SK-N-SH (cell line): ENCODE data around the gene S100A8. TPM values are rescaled to one million over a fixed set of nuclear protein-coding genes. Genes with fewer than 3 reads are reported as not detected.
"Not testable (repeated sequence)": the region's sequence is repeated elsewhere in the genome, so short reads cannot be mapped to it uniquely, and the experiment has no call there.

Experiments used
- CTCF ChIA-PET: fragments of 300-600, 350-600 bp; formaldehyde crosslinking; extraction: SDS; loops from one replicate; lab custom pipeline; 2021; lab: Yijun Ruan, JAX
- POLR2A ChIA-PET: fragments of 350-600 bp; sonication (Branson Sonifier 250); formaldehyde crosslinking; extraction: SDS; loops from one replicate; lab custom pipeline; 2020; ENCODE audit warnings: antibody characterized with exemption, inconsistent platforms; lab: Yijun Ruan, JAX
- DNase-seq: peaks from one replicate; pipeline ENCODE4 v3.0.0; 2012
- H2AFZ ChIP-seq: fragments of 200-600 bp; sonication (generic); 2 replicates; pipeline ENCODE4 v1.8.1; 2016; ENCODE audit warnings: antibody characterized with exemption, mild to moderate bottlenecking, low read depth
- H3F3A ChIP-seq: fragments of 200-600 bp; sonication (generic); replicated peaks from 2 replicates; pipeline ENCODE3; 2016; ENCODE audit warnings: antibody characterized with exemption, mild to moderate bottlenecking; ENCODE audit not compliant: insufficient read depth
- H3K27ac ChIP-seq, 2 experiments: fragments of 200-500 bp in 1 of 2; fragments of 200-600 bp in 1 of 2; sonication (Bioruptor generic) in 1 of 2; sonication (generic), shearing (Covaris generic) in 1 of 2; 2 replicates each; pipeline versions ENCODE4 v1.5.1 to v1.6.1; 2014 to 2016; ENCODE audit warnings: low read depth in 2 of 2, inconsistent platforms in 1 of 2, low read length in 1 of 2, mild to moderate bottlenecking in 1 of 2, mixed read lengths in 1 of 2
- H3K27me3 ChIP-seq: fragments of 200-600 bp; sonication (generic), shearing (Covaris generic); 2 replicates; pipeline ENCODE4 v1.6.1; 2016; ENCODE audit warnings: mixed run types; ENCODE audit not compliant: insufficient read depth
- H3K36me3 ChIP-seq, 2 experiments: fragments of 200-500 bp in 1 of 2; fragments of 200-600 bp in 1 of 2; sonication (Bioruptor generic) in 1 of 2; sonication (generic) in 1 of 2; replicated peaks in 1 of 2; 2 replicates each; pipeline versions ENCODE3 to v1.5.1; 2014 to 2016; ENCODE audit warnings: low read length in 1 of 2, mild to moderate bottlenecking in 1 of 2; ENCODE audit not compliant: insufficient read depth in 2 of 2, control insufficient read depth in 1 of 2
- H3K4me1 ChIP-seq, 2 experiments: fragments of 200-500 bp in 1 of 2; fragments of 200-600 bp in 1 of 2; sonication (Bioruptor generic) in 1 of 2; sonication (generic), shearing (Covaris generic) in 1 of 2; 2 replicates each; pipeline versions ENCODE4 v1.5.1 to v1.6.1; 2014 to 2016; ENCODE audit warnings: low read depth in 1 of 2, low read length in 1 of 2, mixed run types in 1 of 2; ENCODE audit not compliant: insufficient read depth in 2 of 2, control insufficient read depth in 1 of 2
- H3K4me2 ChIP-seq: fragments of 200-600 bp; sonication (generic), shearing (Covaris generic); 2 replicates; pipeline ENCODE4 v1.6.1; 2017; ENCODE audit warnings: mixed run types
- H3K4me3 ChIP-seq, 2 experiments: fragments of 200-500 bp in 1 of 2; fragments of 200-600 bp in 1 of 2; sonication (Bioruptor generic) in 1 of 2; sonication (generic), shearing (Covaris generic) in 1 of 2; 2 replicates each; pipeline versions ENCODE4 v1.5.1 to v1.8.1; 2014 to 2016; ENCODE audit warnings: low read depth in 2 of 2, inconsistent platforms in 1 of 2, low read length in 1 of 2, mild to moderate bottlenecking in 1 of 2, mixed read lengths in 1 of 2, moderate library complexity in 1 of 2
- H3K79me2 ChIP-seq: fragments of 200-600 bp; sonication (generic); 2 replicates; pipeline ENCODE4 v1.8.1; 2017; ENCODE audit warnings: mild to moderate bottlenecking; ENCODE audit not compliant: insufficient read depth
- H3K9ac ChIP-seq: fragments of 200-600 bp; sonication (generic); 2 replicates; pipeline ENCODE4 v1.6.1; 2017; ENCODE audit warnings: mixed run types
- H3K9me2 ChIP-seq: fragments of 200-600 bp; sonication (generic); 2 replicates; pipeline ENCODE4 v1.6.1; 2017; ENCODE audit warnings: mixed run types
- H3K9me3 ChIP-seq: fragments of 200-600 bp; sonication (generic); 2 replicates; pipeline ENCODE4 v1.6.1; 2017; ENCODE audit warnings: mixed run types, mild to moderate bottlenecking, moderate library complexity
- H4K20me1 ChIP-seq: fragments of 200-600 bp; sonication (generic); 2 replicates; pipeline ENCODE4 v1.6.1; 2017; ENCODE audit warnings: mild to moderate bottlenecking, mixed run types; ENCODE audit not compliant: insufficient read depth
- GABPA ChIP-seq: IDR thresholded peaks from 2 replicates; pipeline ENCODE4 v1.4.0; 2012; ENCODE audit warnings: low read depth, mild to moderate bottlenecking
- GATA2 ChIP-seq: sonication (generic); formaldehyde crosslinking; IDR thresholded peaks from 2 replicates; pipeline ENCODE4 v1.5.0; 2020; ENCODE audit warnings: mild to moderate bottlenecking, missing genetic modification reagents
- NFIC ChIP-seq: IDR thresholded peaks from 2 replicates; pipeline ENCODE4 v1.4.0; 2012; ENCODE audit warnings: borderline replicate concordance
- POLR2AphosphoS5 ChIP-seq: IDR thresholded peaks from 2 replicates; pipeline ENCODE4 v1.6.1; 2012; ENCODE audit warnings: low read depth, low read length
- RXRA ChIP-seq: IDR thresholded peaks from 2 replicates; pipeline ENCODE4 v1.4.0; 2012; ENCODE audit warnings: low read depth, mild to moderate bottlenecking, borderline replicate concordance
- SIN3A ChIP-seq: IDR thresholded peaks from 2 replicates; pipeline ENCODE4 v1.6.1; 2012; ENCODE audit warnings: low read depth, mild to moderate bottlenecking, low read length, moderate library complexity, borderline replicate concordance
- TAF1 ChIP-seq: IDR thresholded peaks from 2 replicates; pipeline ENCODE4 v1.6.1; 2012; ENCODE audit warnings: low read depth, mild to moderate bottlenecking, low read length, moderate library complexity, borderline replicate concordance
- YY1 ChIP-seq: IDR thresholded peaks from 2 replicates; pipeline ENCODE4 v1.4.0; 2012; ENCODE audit warnings: low read depth, mild to moderate bottlenecking
- WGBS: methylation state at CpG from one replicate; pipeline ENCODE4 v1.1.6; 2017; ENCODE audit warnings: low lambda C conversion rate; 5-methylcytosine and 5-hydroxymethylcytosine counted together
- polyA plus RNA-seq, 3 experiments: library from polyadenylated mRNA; depleted of rRNA; stranded (reverse); fragments of >200 nt; gene quantifications; 2 replicates each; pipeline ENCODE4 v1.2.3, GENCODE V29; 2012
- TF ChIP-seq, protein P1 (sequence below): IDR thresholded peaks from 2 replicates; pipeline ENCODE4; 2012
- TF ChIP-seq, protein P2 (sequence below): IDR thresholded peaks from 2 replicates; pipeline ENCODE4 v1.4.0; 2012; ENCODE audit warnings: low read depth

Gene S100A8
- polyA plus RNA-seq, 1 of the 3 experiments (the other 2 are of a cell fraction), result not detected

DNA sequence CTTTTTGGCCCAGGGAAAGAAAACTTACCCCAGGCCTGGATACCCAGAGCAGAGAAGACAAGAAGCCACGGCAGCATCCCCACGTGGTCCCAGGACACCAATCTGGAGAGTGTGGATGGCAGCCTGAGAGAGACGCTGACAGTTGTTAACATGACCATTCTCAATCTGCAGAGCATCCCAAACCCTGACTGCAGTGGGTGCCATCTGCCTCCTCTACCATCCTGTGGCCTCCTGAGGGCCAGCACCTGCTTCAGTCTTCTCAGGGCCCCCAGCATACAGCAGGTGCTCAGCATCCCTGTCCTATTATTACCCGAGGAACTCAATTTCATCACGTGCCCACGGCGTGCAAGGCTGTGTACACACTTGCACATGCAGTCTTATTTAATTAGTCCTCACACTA is 43.0 kb downstream of the S100A8 start (continued):
- TF ChIP-seq NFIC (no peak), YY1 (no peak), SIN3A (no peak)
- TF ChIP-seq, protein P1, sequence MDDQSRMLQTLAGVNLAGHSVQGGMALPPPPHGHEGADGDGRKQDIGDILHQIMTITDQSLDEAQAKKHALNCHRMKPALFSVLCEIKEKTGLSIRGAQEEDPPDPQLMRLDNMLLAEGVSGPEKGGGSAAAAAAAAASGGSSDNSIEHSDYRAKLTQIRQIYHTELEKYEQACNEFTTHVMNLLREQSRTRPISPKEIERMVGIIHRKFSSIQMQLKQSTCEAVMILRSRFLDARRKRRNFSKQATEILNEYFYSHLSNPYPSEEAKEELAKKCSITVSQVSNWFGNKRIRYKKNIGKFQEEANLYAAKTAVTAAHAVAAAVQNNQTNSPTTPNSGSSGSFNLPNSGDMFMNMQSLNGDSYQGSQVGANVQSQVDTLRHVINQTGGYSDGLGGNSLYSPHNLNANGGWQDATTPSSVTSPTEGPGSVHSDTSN, result no peak

DNA sequence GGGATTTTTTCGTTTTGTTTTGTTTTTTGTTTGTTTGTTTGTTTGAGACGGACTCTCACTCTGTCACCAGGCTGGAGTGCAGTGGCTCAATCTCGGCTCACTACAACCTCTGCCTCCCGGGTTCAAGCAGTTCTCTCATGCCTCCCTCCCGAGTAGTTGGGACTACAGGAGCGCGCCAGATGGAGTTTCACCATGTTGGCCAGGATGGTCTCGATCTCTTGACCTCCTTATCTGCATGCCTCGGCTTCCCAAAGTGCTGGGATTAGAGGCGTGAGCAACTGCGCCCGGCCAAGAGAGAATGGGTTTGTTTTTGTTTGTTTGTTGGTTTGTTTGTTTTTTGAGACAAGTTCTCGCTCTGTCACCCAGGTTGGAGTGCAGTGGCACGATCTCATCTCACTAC is 43.8 kb downstream of the S100A8 start:
- H3K4me2 ChIP-seq, H3K36me3 ChIP-seq, H3K9me3 ChIP-seq, H2AFZ ChIP-seq, H3K79me2 ChIP-seq, H3K4me1 ChIP-seq, DNase-seq, H4K20me1 ChIP-seq, H3K27ac ChIP-seq, H3F3A ChIP-seq, POLR2A ChIA-PET, H3K9me2 ChIP-seq, H3K4me3 ChIP-seq, H3K9ac ChIP-seq, CTCF ChIA-PET: not testable (repeated sequence)
- 11% methylated on average over 13 of the region's 14 CpGs for WGBS
- peaks cover 63% of the 10 kb centered on the region; the same call in 1 of the 2 replicates for H3K27me3 ChIP-seq

DNA sequence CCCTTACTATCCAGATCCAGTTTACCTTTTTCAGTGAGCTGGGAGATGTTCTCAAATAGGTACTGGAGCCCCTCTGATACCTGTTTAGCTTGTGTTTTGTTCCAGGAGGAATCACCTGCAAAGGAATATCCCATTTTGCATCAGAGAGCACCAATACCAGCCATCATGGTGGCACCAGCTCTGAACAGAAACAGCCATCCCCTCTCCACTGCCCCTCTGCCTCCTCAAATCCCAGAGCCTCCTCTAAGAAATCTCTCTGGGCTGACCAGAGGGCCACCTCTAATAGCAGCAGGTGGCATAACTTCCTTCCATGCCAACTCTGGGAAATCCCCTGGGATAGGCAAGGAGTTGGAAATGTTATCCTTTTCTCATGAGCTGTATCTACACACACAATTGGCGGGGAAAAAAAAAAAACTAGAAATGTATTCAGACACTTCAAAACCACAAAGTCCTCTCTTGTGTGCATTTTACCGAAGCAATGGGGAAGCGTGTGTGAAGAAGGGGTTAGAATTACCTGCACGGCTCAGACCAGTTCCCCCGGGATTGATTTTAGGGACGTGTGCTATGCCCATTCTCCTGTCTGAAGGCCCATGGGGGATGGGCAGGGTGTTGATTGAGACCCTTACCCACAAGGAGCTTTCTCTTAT is 44.7 kb downstream of the S100A8 start:
- no peak for DNase-seq
- TF ChIP-seq GABPA (no peak), GATA2 (no peak), TAF1 (no peak), RXRA (no peak), SIN3A (no peak), POLR2AphosphoS5 (no peak)
- TF ChIP-seq, protein P2, sequence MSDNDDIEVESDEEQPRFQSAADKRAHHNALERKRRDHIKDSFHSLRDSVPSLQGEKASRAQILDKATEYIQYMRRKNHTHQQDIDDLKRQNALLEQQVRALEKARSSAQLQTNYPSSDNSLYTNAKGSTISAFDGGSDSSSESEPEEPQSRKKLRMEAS, result no peak
- no peaks in the 10 kb centered on the region for H4K20me1 ChIP-seq

More for the DNA sequence above, 44.7 kb downstream of the S100A8 start:
- no peaks in the 10 kb centered on the region for H3K79me2 ChIP-seq
- H3K36me3 ChIP-seq, result no peaks in the 10 kb centered on the region
- H2AFZ ChIP-seq, result no peak overlapping the region
- ChIA-PET POLR2A (no interaction called here), CTCF (interaction anchor here (0.7 to 1.4 kb wide), 2 partner anchors 149 to 164 kb away, joined by 3 to 7 read pairs; no protein-coding TSS in a partner anchor)
- H3K4me2 ChIP-seq, result no peak overlapping the region
- no peak overlapping the region for H3K27ac ChIP-seq
- H3K9ac ChIP-seq, result no peak overlapping the region
- H3K4me3 ChIP-seq, result no peak overlapping the region
- no peaks in the 10 kb centered on the region for H3K9me3 ChIP-seq
- no peaks in the 10 kb centered on the region for H3F3A ChIP-seq
- no peaks in the 10 kb centered on the region for H3K4me1 ChIP-seq
- no peaks in the 10 kb centered on the region for H3K9me2 ChIP-seq
- H3K27me3 ChIP-seq, result peaks cover 58% of the 10 kb centered on the region; the same call in 1 of the 2 replicates
- WGBS, result 29% methylated on average over 6 of the region's 6 CpGs
